Uterus (tissue), 4 donors: ENCODE data around the gene DPPA5. TPM values are rescaled to one million over a fixed set of nuclear protein-coding genes. Genes with fewer than 3 reads are reported as not detected.

Source experiments
- DNase-seq, 2 donors: peaks; one replicate each; pipeline ENCODE4 v3.0.0-alpha.2; 2019 to 2020
- H3K27ac ChIP-seq, 2 donors: fragments of 200-600 bp; sonication (generic); 1 replicate in 1 of 2; 2 replicates in 1 of 2; pipeline ENCODE4 v1.5.1; 2016 to 2018
- H3K27me3 ChIP-seq, 2 donors: fragments of 200-600 bp; sonication (generic); one replicate each; pipeline ENCODE4 v1.5.1; 2018 to 2019; ENCODE audit warnings: control low read depth in 1 of 2
- H3K36me3 ChIP-seq, 2 donors: fragments of 200-600 bp; sonication (generic); one replicate each; pipeline ENCODE4 v1.5.1; 2019; ENCODE audit warnings: control low read depth in 1 of 2
- H3K4me1 ChIP-seq, 2 donors: fragments of 200-600 bp; sonication (generic); one replicate each; pipeline ENCODE4 v1.5.1; 2018 to 2019; ENCODE audit warnings: control low read depth in 1 of 2
- H3K4me3 ChIP-seq, 2 donors: fragments of 200-600 bp; sonication (generic); 1 replicate in 1 of 2; 2 replicates in 1 of 2; pipeline ENCODE4 v1.5.1; 2018 to 2019; ENCODE audit warnings: mild to moderate bottlenecking in 1 of 2
- H3K9me3 ChIP-seq, 2 donors: fragments of 200-600 bp; sonication (generic); one replicate each; pipeline ENCODE4 v1.5.1; 2019; ENCODE audit warnings: control low read depth in 1 of 2
- POLR2A ChIP-seq, 2 donors: fragments of 450-650 bp; IDR thresholded peaks; one replicate each; pipeline ENCODE4 v1.6.1; 2016; ENCODE audit warnings: antibody characterized with exemption in 2 of 2, mild to moderate bottlenecking in 1 of 2, moderate library complexity in 1 of 2
- intact Hi-C: fragments of 100-400 bp; cut with DNase I; formaldehyde crosslinking; loops from one replicate; pipeline ENCODE4 v1.15.1; 2023; ENCODE audit warnings: low total_unique reads
- total RNA-seq, 4 donors: library from RNA; depleted of rRNA in 3 of 4; stranded (reverse); fragments of >200 nt in 3 of 4; gene quantifications; one replicate each; pipeline versions ENCODE4 v1.1.0 to v1.2.4, GENCODE V29; 2014 to 2023
- TF ChIP-seq, protein P1 (sequence below), 4 experiments: fragments of 200-600 bp in 2 of 4; fragments of 450-650 bp in 2 of 4; sonication (generic) in 2 of 4; IDR thresholded peaks; one replicate each; pipeline ENCODE4 v1.5.1; 2016 to 2019; ENCODE audit warnings: antibody characterized with exemption in 4 of 4, mild to moderate bottlenecking in 2 of 4, moderate library complexity in 1 of 4
- donor health status: DM: yes; HTN: yes; CAD: no.

Gene DPPA5
- total RNA-seq, 4 donors from 2014 or later, result not detected

DNA sequence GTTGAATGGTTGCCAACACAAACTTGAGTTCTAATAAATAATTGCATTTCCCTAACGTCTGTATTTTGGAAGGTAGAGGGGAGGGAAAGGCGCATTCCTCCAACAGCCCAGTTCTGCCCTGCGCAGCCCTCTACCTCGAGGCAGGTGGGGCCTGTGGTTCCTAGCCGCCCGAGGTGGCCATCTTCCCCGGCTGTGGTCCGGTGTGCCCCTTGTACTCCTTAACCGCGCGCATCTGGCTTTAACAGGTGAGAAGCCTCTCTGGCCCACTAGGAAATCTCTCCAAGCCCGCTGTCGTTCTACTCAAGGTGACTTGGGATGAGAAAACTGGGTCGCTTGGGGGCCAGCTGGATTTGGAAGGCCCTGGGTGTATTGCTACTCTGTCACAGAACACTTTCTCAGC, 10.0 kb upstream of the DPPA5 start:
- Histone ChIP-seq H3K9me3 (no peaks in the 10 kb centered on the region), H3K36me3 (no peaks in the 10 kb centered on the region), H3K4me3 (no peak overlapping the region), H3K4me1 (no peaks in the 10 kb centered on the region), H3K27me3 (no peaks in the 10 kb centered on the region), H3K27ac (no peak overlapping the region)
- intact Hi-C loops, result no loop called here
- DNase-seq, result no peak
- TF ChIP-seq POLR2A (IDR thresholded peaks at IDR 0.05), result no peak
- TF ChIP-seq, protein P1, sequence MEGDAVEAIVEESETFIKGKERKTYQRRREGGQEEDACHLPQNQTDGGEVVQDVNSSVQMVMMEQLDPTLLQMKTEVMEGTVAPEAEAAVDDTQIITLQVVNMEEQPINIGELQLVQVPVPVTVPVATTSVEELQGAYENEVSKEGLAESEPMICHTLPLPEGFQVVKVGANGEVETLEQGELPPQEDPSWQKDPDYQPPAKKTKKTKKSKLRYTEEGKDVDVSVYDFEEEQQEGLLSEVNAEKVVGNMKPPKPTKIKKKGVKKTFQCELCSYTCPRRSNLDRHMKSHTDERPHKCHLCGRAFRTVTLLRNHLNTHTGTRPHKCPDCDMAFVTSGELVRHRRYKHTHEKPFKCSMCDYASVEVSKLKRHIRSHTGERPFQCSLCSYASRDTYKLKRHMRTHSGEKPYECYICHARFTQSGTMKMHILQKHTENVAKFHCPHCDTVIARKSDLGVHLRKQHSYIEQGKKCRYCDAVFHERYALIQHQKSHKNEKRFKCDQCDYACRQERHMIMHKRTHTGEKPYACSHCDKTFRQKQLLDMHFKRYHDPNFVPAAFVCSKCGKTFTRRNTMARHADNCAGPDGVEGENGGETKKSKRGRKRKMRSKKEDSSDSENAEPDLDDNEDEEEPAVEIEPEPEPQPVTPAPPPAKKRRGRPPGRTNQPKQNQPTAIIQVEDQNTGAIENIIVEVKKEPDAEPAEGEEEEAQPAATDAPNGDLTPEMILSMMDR (IDR thresholded peaks at IDR 0.05), result no peak

DNA sequence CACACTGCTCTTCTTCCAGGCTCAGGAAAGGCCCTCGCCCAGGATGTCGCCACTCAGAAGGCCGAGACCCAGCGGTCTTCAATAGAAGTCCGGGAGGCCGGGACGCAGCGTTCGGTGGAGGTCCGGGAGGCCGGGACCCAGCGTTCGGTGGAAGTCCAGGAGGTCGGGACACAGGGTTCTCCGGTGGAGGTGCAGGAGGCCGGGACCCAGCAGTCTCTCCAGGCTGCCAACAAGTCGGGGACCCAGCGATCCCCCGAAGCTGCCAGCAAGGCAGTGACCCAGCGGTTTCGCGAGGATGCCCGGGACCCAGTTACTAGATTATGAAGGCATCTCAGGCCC, 9.4 kb upstream of the DPPA5 start:
- TF ChIP-seq, protein P1 (IDR thresholded peaks at IDR 0.05), result no peak
- TF ChIP-seq POLR2A (IDR thresholded peaks at IDR 0.05), result no peak
- H3K9me3 ChIP-seq, result no peaks in the 10 kb centered on the region
- no peaks in the 10 kb centered on the region for H3K36me3 ChIP-seq
- H3K4me3 ChIP-seq, result no peak overlapping the region
- intact Hi-C loops, result no loop called here
- H3K27me3 ChIP-seq, result no peaks in the 10 kb centered on the region
- H3K4me1 ChIP-seq, result no peaks in the 10 kb centered on the region
- DNase-seq, result no peak
- H3K27ac ChIP-seq, result no peak overlapping the region

DNA sequence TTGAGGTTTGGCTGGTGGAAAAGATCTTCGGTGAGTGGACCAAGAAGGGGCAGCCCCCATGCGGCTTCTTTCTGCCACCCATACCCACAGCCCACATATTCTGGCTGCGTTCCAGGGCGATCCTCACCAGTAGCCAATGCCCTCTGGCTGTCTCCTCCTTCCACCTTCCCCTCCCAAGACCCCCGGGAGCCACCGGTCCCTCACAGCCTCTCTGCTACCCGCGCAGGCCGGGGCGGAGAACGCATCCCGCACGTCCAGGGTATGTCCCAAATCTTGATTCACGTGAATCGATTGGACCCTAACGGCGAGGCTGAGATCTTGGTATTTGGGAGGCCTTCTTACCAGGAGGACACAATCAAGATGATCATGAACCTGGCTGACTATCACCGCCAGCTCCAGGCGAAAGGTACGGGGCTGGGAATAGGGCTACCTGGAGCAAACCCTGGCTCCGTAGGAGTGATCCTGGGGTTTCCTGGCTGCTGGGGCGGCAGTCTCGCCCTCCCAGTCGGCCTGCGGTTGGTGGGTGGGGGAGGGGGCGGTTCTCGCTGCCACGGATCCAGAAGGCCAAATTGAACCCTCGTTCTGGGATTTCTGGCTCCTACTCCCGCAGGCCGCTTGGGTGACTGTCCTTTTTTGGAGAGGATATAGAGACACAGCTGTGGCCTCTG, 8.9 kb upstream of the DPPA5 start:
- no peak for DNase-seq

DNA sequence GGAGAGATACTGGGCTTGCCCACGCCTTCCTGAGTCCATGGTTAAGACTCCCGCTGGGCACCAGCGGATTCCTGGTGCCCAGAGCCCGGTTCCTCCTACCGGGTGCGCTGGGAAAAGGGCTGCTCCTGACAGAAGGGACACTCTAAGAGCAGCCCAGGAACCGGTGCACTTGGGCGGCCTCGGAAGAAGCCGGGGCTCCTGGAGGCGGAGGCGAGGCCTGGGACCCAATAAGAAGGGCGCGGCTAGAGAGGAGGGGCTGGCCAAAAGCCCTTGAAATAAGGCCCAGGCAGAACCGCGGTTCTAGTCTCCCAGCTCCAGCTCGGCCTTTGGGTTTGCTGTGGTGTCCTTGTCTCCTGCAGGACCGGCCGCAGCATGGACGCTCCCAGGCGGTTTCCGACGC, 8.3 kb upstream of the DPPA5 start, which contains the start of gene KHDC3L:
TSS of gene KHDC3L (plus strand) at position 301 of the 400 bp plus-strand sequence. CDS start at position 373, 72 bp downstream.
- no peaks in the 10 kb centered on the region for H3K27me3 ChIP-seq
- no peak within 1 kb of the TSS for H3K4me3 ChIP-seq
- DNase-seq, result no peak
- intact Hi-C loops, result no loop called here
- H3K4me1 ChIP-seq, result no peaks in the 10 kb centered on the region
- H3K36me3 ChIP-seq, result no peaks in the 10 kb centered on the region
- TF ChIP-seq, protein P1 (IDR thresholded peaks at IDR 0.05), result no peak
- TF ChIP-seq POLR2A (IDR thresholded peaks at IDR 0.05), result no peak
- no peak within 1 kb of the TSS for H3K27ac ChIP-seq
- H3K9me3 ChIP-seq, result no peaks in the 10 kb centered on the region

More for the DNA sequence above, 8.9 kb upstream of the DPPA5 start:
- Histone ChIP-seq H3K27me3 (no peaks in the 10 kb centered on the region), H3K4me3 (no peak overlapping the region), H3K27ac (no peak overlapping the region), H3K9me3 (no peaks in the 10 kb centered on the region), H3K36me3 (no peaks in the 10 kb centered on the region), H3K4me1 (no peaks in the 10 kb centered on the region)
- TF ChIP-seq, protein P1 (IDR thresholded peaks at IDR 0.05), result no peak
- no peak for TF ChIP-seq POLR2A (IDR thresholded peaks at IDR 0.05)
- intact Hi-C loops, result no loop called here

DNA sequence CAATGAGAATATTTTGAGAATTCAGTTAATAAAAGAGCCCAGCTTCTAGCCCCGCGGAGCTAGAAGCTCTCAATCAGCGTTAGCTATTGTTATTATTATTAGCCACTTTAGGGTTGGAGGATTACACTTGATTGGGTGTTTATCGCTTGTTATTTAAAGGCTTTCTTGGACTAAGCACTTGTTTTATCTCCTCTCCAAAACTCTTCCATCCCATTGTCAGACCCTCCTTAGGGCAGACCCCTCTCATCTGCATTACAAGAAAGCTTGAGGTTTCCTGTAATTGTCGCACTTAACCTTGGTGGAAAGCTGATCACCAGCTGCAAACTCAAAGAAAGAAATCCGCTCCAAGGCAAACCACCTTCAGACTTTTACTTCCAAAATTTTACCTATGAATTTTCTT, 4.8 kb downstream of the DPPA5 start:
- Histone ChIP-seq H3K9me3 (no peaks in the 10 kb centered on the region), H3K36me3 (no peaks in the 10 kb centered on the region), H3K4me3 (no peak overlapping the region), H3K27me3 (no peaks in the 10 kb centered on the region), H3K4me1 (no peaks in the 10 kb centered on the region), H3K27ac (no peak overlapping the region)
- intact Hi-C loops, result no loop called here
- no peak for TF ChIP-seq POLR2A (IDR thresholded peaks at IDR 0.05)
- TF ChIP-seq, protein P1 (IDR thresholded peaks at IDR 0.05), result no peak
- DNase-seq, result no peak
